ENCODE data around the gene HSD17B12. TPM values are rescaled to one million over a fixed set of nuclear protein-coding genes. Genes with fewer than 3 reads are reported as not detected.

HSD17B12 gene
- polyA plus RNA-seq, 1 experiment, result 67.7 TPM

DNA sequence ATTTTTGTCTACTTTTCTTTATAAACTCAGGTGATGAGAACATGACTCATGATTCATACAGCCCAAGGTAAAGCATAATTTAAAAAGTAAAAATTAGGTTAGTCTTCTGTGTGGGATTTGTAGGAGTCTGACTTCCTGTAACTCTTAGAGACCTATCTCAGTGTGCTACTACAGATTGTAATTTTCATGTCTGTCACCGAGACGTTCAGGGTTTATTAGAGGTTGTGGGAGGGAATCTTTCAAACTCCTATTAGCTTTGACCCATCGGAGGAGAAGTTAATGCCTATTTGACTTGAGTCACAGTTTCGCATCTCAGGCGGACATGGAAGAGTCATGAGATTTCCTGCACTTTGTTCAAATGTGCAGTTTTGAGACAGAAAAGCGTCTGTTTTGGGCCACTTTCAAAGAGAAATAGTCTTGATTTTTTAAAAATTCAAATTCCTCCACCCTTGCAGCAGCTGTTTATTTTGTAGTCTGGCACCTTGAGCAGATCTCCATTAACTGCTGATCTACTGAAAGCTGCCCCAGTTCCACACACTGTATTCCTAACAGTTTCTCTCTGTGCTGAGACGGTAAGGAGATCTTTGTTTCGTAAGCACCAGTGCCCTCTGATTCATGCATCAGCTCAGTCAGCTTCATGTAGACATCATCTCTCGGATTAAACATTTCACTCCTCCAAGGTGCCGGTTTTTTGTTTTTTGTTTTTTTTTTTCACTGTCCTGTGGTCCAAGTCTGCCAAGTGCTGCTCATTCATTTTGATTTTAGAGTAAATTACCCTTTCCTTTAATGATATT, 224.4 kb downstream of the HSD17B12 start:
- Histone ChIP-seq H3K27me3 (ENCODE audit: control insufficient read depth, insufficient read depth, low read length) (no peaks in the 10 kb centered on the region), H3K36me3 (ENCODE audit: control insufficient read depth, insufficient read depth, low read length) (peaks cover 9% of the 10 kb centered on the region), H3K4me3 (ENCODE audit: low read depth, low read length) (no peak overlapping the region)
- ChIA-PET POLR2A (no interaction called here), CTCF (interaction anchor here (0.9 to 2.9 kb wide), 2 partner anchors 15 to 157 kb away, joined by 3 to 18 read pairs; no protein-coding TSS in a partner anchor)
- DNase-seq (ENCODE audit: low read depth), result no peak
- TF ChIP-seq, protein P1, sequence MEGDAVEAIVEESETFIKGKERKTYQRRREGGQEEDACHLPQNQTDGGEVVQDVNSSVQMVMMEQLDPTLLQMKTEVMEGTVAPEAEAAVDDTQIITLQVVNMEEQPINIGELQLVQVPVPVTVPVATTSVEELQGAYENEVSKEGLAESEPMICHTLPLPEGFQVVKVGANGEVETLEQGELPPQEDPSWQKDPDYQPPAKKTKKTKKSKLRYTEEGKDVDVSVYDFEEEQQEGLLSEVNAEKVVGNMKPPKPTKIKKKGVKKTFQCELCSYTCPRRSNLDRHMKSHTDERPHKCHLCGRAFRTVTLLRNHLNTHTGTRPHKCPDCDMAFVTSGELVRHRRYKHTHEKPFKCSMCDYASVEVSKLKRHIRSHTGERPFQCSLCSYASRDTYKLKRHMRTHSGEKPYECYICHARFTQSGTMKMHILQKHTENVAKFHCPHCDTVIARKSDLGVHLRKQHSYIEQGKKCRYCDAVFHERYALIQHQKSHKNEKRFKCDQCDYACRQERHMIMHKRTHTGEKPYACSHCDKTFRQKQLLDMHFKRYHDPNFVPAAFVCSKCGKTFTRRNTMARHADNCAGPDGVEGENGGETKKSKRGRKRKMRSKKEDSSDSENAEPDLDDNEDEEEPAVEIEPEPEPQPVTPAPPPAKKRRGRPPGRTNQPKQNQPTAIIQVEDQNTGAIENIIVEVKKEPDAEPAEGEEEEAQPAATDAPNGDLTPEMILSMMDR (IDR thresholded peaks at IDR 0.05; ENCODE audit: insufficient read depth, low read depth, low read length), result no peak

DNA sequence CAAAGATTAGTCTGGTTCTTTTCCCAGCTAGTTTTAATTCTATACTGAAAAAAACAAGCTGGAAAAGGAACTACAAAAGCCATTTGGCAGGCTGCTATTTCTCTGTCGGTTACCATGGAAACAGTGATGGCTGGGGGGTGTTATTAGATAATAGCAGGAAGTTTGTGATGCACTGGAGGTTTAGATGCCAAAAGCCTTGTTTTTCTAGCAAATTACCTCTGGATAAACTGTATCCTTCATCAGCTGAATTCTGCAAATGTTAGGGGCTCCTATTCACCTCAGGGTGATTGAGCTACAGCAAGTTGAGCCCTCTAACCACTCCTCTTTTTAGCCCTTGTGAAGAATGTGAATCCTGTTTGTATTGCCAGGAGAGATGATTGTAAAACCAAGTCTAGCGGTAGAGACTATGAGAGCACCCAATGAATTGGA, 225.3 kb downstream of the HSD17B12 start:
- Histone ChIP-seq H3K4me3 (ENCODE audit: low read depth, low read length) (no peak overlapping the region), H3K27me3 (ENCODE audit: control insufficient read depth, insufficient read depth, low read length) (no peaks in the 10 kb centered on the region), H3K36me3 (ENCODE audit: control insufficient read depth, insufficient read depth, low read length) (peaks cover 9% of the 10 kb centered on the region)
- no peak for DNase-seq (ENCODE audit: low read depth)
- ChIA-PET CTCF (interaction anchor here (0.9 to 2.9 kb wide), 4 partner anchors 14 to 156 kb away, joined by 3 to 18 read pairs (median 4); no protein-coding TSS in a partner anchor), POLR2A (no interaction called here)
- TF ChIP-seq, protein P1 (IDR thresholded peaks at IDR 0.05; ENCODE audit: insufficient read depth, low read depth, low read length), result no peak

Small RNA genes within 50 kb of the gene (small RNA-seq; reads per million reads assigned to genes)
- gene PHBP2 (ENCODE audit: insufficient read length, low read depth, low replicate concordance) (not detected), gene RPL23AP63 (ENCODE audit: insufficient read length, low read depth, low replicate concordance) (not detected)

Other genes with a start within 250 kb of the HSD17B12 start
- gene ALKBH3, start 200.1 kb downstream of the HSD17B12 start, polyA plus RNA-seq (2011; rRNA removed), result 30.2 and 41.4 TPM in 2 replicates

Data from BJ (cell line).